Activated CD4-positive, alpha-beta T cell treated with anti-CD3 and anti-CD28 coated beads for 36 hours (primary cell): ENCODE data around the gene RPL10. TPM values are rescaled to one million over a fixed set of nuclear protein-coding genes. Genes with fewer than 3 reads are reported as not detected.

Experiments used
- ATAC-seq: fragments of 200-7000 bp; cut with Tn5 transposase; one replicate; pipeline ENCODE4 v1.10.0; 2021; ENCODE audit warnings: mild to moderate bottlenecking, moderate library complexity
- CTCF ChIA-PET: fragments of 350-600 bp; sonication (Branson Sonifier 250); formaldehyde crosslinking; loops from one replicate; lab custom pipeline; 2021; ENCODE audit warnings: antibody characterized with exemption; lab: Charles Lee
- POLR2A ChIA-PET: fragments of 350-600 bp; sonication (Branson Sonifier 250); formaldehyde crosslinking; loops from one replicate; lab custom pipeline; 2021; ENCODE audit warnings: antibody characterized with exemption, inconsistent platforms; lab: Charles Lee
- DNase-seq: peaks from one replicate; pipeline ENCODE4 v3.0.0-alpha.2; 2020
- H3K27ac Mint-ChIP-seq: one replicate; pipeline ENCODE4 v1.8.0; 2021; ENCODE audit warnings: mixed read lengths
- H3K27me3 Mint-ChIP-seq: one replicate; pipeline ENCODE4 v1.8.0; 2021; ENCODE audit warnings: mixed read lengths
- H3K36me3 Mint-ChIP-seq: one replicate; pipeline ENCODE4 v1.8.0; 2021; ENCODE audit warnings: low read depth, mixed read lengths
- H3K4me1 Mint-ChIP-seq: one replicate; pipeline ENCODE4 v1.8.0; 2021; ENCODE audit warnings: mixed read lengths
- H3K4me3 Mint-ChIP-seq: one replicate; pipeline ENCODE4 v1.8.0; 2021; ENCODE audit warnings: mild to moderate bottlenecking, moderate library complexity, mixed read lengths
- H3K9me3 Mint-ChIP-seq: one replicate; pipeline ENCODE4 v1.8.0; 2021; ENCODE audit warnings: low read depth, mixed read lengths
- intact Hi-C, 2 experiments: fragments of 100-400 bp; cut with DNase I in 1 of 2; cut with micrococcal nuclease in 1 of 2; formaldehyde crosslinking; loops; one replicate each; pipeline versions ENCODE4 v1.14.2 to v1.15.1; 2022 to 2024; cut with DNase I, micrococcal nuclease
- total RNA-seq, 2 experiments: library from RNA; stranded (reverse); gene quantifications; one replicate each; pipeline ENCODE4 v1.2.3, GENCODE V29; 2021

The RPL10 gene
- total RNA-seq, 2 experiments from 2014 or later, result 1,286 to 2,705 TPM

DNA sequence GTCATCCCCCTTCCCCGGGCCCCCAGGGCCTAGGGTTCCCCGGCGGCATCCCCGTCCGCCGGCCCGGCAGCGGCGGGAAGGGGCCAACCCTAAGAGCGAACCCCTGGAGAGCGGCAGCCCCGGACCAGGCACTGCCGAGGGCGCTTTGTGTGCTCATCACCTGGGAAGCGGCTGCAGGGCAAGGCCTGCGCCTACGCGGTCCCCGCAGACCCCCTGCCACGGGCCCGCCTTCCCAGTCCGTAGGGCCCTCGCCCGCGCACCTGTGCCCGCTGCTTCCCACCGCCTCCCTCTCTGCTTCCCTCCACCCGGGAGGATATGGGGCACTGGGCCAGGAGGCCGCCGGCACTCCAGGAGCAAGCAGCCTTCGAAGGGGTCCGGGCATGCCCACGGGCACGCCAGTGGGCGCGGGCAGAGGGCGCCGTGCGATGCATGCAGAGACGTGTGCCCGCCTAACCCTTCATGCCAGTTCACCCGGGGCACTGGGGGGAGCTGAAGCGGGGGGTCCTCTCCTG lies 26.3 kb upstream of the RPL10 start:
- CTCF ChIA-PET, result no interaction called here
- Mint-ChIP-seq H3K27me3 (no peaks in the 10 kb centered on the region), H3K4me3 (peak overlapping the region; percentile 86), H3K27ac (no peak overlapping the region), H3K9me3 (no peaks in the 10 kb centered on the region), H3K4me1 (peaks cover 26% of the 10 kb centered on the region), H3K36me3 (peaks cover 16% of the 10 kb centered on the region)
- DNase-seq (no peak), ATAC-seq (peak; percentile 0)
- POLR2A ChIA-PET, result no interaction called here
- intact Hi-C loops, result loop anchor here (1.0 to 10.0 kb wide), 10 partner anchors 7 to 647 kb away; partner anchors contain the start of genes ARHGAP4 (in 2 of the 2), ABCD1 (in 1 of the 2), BCAP31 (in 1 of the 2) and EMD (in 1 of the 2)

DNA sequence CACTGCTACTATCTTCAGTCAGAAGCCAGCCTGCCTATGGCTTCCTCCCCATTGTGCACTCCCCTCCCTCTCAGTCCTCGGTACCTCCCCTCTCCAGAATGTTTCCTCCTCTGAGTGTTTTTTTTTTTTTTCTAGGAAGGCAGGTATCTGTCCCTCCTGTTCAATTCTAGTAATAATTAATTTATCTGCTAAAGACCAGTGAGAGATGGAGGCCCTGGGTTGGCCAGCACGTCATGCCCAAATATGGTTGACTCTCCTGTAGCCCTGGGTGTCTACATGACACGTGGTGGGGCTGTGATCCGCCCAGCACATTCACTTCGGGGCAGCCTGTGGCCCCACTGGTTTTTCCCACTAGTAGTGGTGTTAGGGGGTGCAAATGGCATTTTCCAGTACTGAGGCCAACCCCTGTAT lies 25.6 kb upstream of the RPL10 start:
- ChIA-PET CTCF (interaction anchor here (0.7 to 1.3 kb wide), 4 partner anchors 9 to 698 kb away, joined by 3 to 4 read pairs (median 3); no protein-coding TSS in a partner anchor), POLR2A (interaction anchor here (0.7 kb wide), 1 partner anchor 10 kb away, joined by 4 read pairs; no protein-coding TSS in a partner anchor)
- Mint-ChIP-seq H3K27ac (peak overlapping the region; percentile 79), H3K36me3 (peaks cover 13% of the 10 kb centered on the region), H3K4me3 (peak overlapping the region; percentile 86), H3K4me1 (peaks cover 27% of the 10 kb centered on the region), H3K9me3 (no peaks in the 10 kb centered on the region), H3K27me3 (no peaks in the 10 kb centered on the region)
- intact Hi-C loops, result loop anchor here (5.0 to 10.0 kb wide), 5 partner anchors 45 to 648 kb away; partner anchors contain the start of genes ABCD1 (in 1 of the 2), ARHGAP4 (in 1 of the 2), BCAP31 (in 1 of the 2) and HCFC1 (in 1 of the 2)
- no peak for ATAC-seq
- peak; percentile 65 for DNase-seq

DNA sequence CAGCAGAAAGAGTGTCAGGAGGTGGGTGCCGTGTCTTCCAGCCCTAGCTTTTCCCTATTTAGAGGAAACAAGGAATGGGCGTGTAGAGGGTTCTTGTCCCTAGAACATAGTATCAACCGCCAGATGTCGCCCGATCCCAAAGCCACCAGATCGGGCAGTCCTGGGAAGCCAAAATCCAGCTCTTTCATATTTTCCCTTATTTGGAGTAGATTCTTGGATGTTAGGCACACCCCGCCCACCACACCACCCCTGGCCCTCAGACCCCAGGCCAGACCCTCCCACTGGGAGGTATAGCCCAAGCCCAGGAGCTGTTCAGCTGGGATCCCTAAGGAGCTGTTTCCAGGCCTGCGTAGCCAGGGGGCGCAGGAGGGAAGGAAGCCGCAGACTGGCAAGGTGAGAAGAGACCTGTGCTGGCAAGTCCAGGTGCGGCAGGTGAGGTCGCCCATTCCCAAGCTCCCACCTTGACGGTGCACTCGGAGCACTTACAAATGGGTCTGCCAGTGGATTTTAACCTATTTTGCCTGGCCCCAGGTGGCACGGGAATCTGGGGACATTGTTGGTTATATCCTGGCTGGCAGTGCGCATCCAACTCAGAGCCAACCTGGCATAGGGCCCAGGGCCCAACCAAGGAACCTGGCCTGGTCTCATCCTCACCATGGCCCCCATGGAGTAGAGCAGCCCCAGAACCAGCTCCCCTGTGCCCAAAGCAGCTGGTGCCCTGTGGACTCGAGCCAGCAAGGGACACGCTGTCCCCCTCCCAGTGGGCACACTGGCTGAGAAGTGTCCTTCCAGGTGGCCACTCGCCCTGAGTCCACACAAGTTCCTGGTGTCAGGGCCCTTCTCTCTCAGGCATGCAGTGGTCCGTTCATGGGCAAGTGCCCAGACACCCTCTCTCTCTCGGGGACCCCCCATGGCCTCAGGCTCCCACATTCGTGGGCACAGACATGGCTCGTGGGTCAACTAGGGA lies 24.6 kb upstream of the RPL10 start:
- Mint-ChIP-seq H3K36me3 (peaks cover 5% of the 10 kb centered on the region), H3K27ac (peak overlapping the region; percentile 37), H3K9me3 (no peaks in the 10 kb centered on the region), H3K4me3 (peak overlapping the region; percentile 86), H3K4me1 (peaks cover 22% of the 10 kb centered on the region), H3K27me3 (no peaks in the 10 kb centered on the region)
- intact Hi-C loops, result loop anchor here (5.0 to 10.0 kb wide), 5 partner anchors 46 to 649 kb away; partner anchors contain the start of genes ABCD1 (in 1 of the 2), ARHGAP4 (in 1 of the 2), BCAP31 (in 1 of the 2) and HCFC1 (in 1 of the 2)
- POLR2A ChIA-PET, result interaction anchor here (0.7 to 0.8 kb wide), 2 partner anchors 9 to 392 kb away, joined by 4 read pairs; no protein-coding TSS in a partner anchor
- ATAC-seq, result no peak
- DNase-seq, result peak; percentile 57
- CTCF ChIA-PET, result interaction anchor here (0.5 to 1.3 kb wide), 11 partner anchors 8 to 697 kb away, joined by 3 to 6 read pairs (median 3); partner anchors contain the start of genes HCFC1 and TAFAZZIN

DNA sequence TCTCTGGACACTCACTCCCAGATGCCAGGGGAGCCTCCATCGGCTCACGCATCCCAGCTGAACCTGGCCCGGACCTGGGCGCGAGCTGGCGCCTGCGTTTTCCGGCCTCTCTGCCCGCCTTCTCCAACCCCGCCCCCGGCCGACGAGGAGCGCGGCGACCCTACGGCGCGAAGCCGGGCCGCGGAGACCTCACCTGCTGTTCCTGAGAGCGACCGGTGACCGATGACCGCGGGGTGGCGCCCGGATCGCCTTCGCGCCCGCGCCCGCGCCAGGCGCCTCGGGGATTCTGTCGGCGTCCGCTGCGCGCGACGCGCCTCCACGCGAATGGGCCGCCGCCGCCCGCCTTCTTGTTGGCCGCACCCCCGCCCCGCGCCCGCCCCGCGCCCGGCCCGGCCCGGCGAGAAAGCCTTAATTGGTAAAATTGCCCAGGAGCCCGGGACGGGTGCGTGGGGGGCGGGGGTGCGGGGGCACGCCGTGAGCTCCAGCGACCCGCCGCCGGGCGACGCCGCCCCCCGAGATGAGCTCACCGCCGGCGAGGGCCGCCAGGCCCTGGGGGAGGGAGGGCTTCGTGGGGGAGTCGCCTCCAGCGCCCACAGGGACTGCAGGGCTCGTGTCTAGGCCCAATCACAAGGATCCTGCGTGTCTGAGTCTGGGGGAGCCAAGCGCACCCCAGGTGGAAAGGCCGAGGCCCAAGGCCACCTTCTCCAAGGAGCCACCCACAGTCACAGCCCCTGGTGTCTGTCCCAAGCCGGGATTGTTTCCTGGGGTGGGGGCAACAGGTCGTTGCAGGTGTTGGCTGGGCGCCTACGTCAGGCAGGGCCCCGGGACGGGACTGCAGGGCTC lies 23.6 kb upstream of the RPL10 start, which contains the start of gene FLNA:
Gene FLNA (minus strand): TSS at position 322 of the 843 bp plus-strand sequence. CDS start 3,389 bp downstream, outside the sequence.
- intact Hi-C loops, result loop anchor here (5.0 to 10.0 kb wide), 5 partner anchors 47 to 650 kb away; partner anchors contain the start of genes ABCD1 (in 1 of the 2), ARHGAP4 (in 1 of the 2), BCAP31 (in 1 of the 2) and HCFC1 (in 1 of the 2)
- H3K9me3 Mint-ChIP-seq, result no peaks in the 10 kb centered on the region
- CTCF ChIA-PET, result interaction anchor here (0.7 to 1.3 kb wide), 3 partner anchors 7 to 37 kb away, joined by 3 to 4 read pairs (median 3); partner anchors contain the start of gene TAFAZZIN
- ATAC-seq, result no peak
- peak within 1 kb of the TSS; percentile 37 for H3K27ac Mint-ChIP-seq
- peaks cover 5% of the 10 kb centered on the region for H3K36me3 Mint-ChIP-seq
- POLR2A ChIA-PET, result no interaction called here
- H3K4me3 Mint-ChIP-seq, result peak within 1 kb of the TSS; percentile 86
- peaks cover 22% of the 10 kb centered on the region for H3K4me1 Mint-ChIP-seq
- H3K27me3 Mint-ChIP-seq, result no peaks in the 10 kb centered on the region
- peak; percentile 46 for DNase-seq

DNA sequence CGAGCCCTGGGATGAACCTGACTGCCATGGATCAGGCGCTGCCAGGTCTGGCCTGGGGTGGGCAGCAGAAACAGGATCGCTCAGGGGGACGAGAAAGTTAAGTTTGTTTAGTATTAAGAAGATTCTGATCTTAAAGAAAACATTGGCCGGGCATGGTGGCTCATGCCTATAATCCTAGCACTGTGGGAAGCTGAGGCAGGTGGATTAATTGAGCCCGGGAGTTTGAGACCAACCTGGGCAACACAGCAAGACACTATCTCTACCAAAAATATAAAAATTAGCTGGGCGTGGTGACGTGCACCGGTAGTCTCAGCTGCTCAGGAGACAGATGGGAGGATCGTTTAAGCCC lies 23.0 kb upstream of the RPL10 start:
- peaks cover 4% of the 10 kb centered on the region for H3K36me3 Mint-ChIP-seq
- ATAC-seq (no peak), DNase-seq (no peak)
- intact Hi-C loops, result loop anchor here (10.0 kb wide), 4 partner anchors 360 to 650 kb away; partner anchors contain the start of genes ABCD1 (in 1 of the 2), ARHGAP4 (in 1 of the 2), BCAP31 (in 1 of the 2) and HCFC1 (in 1 of the 2)
- CTCF ChIA-PET, result no interaction called here
- POLR2A ChIA-PET, result no interaction called here
- H3K27me3 Mint-ChIP-seq, result no peaks in the 10 kb centered on the region
- H3K27ac Mint-ChIP-seq, result no peak overlapping the region
- H3K4me1 Mint-ChIP-seq, result peaks cover 24% of the 10 kb centered on the region
- H3K4me3 Mint-ChIP-seq, result peak overlapping the region; percentile 8
- H3K9me3 Mint-ChIP-seq, result no peaks in the 10 kb centered on the region

DNA sequence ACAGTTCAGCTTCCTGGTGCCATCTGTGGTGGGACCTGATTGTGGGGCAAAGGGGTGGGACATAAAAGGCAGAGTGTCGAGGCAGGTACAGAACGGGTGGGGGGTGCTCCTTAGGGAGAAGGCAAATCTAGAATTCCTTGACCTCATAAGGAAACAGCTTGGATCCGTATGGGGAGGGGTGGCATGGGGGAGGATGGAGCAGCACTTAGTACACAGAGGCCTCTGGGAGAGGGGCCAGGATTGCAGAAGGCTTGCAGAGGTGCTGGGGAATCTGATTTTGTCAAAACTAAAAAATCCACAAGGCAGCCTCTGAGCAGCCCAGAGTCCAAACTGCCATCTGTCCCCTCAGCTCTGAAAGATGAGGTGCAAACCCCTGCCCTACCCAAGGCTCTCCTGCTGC lies 21.4 kb upstream of the RPL10 start:
- no peaks in the 10 kb centered on the region for H3K27me3 Mint-ChIP-seq
- intact Hi-C loops, result loop anchor here (10.0 kb wide), 4 partner anchors 362 to 652 kb away; partner anchors contain the start of genes ABCD1 (in 1 of the 2), ARHGAP4 (in 1 of the 2), BCAP31 (in 1 of the 2) and HCFC1 (in 1 of the 2)
- ChIA-PET POLR2A (no interaction called here), CTCF (no interaction called here)
- no peaks in the 10 kb centered on the region for H3K9me3 Mint-ChIP-seq
- H3K36me3 Mint-ChIP-seq, result peaks cover 11% of the 10 kb centered on the region
- DNase-seq (no peak), ATAC-seq (no peak)
- peak overlapping the region; percentile 19 for H3K4me3 Mint-ChIP-seq
- peak overlapping the region; percentile 84 for H3K27ac Mint-ChIP-seq
- H3K4me1 Mint-ChIP-seq, result peaks cover 31% of the 10 kb centered on the region

DNA sequence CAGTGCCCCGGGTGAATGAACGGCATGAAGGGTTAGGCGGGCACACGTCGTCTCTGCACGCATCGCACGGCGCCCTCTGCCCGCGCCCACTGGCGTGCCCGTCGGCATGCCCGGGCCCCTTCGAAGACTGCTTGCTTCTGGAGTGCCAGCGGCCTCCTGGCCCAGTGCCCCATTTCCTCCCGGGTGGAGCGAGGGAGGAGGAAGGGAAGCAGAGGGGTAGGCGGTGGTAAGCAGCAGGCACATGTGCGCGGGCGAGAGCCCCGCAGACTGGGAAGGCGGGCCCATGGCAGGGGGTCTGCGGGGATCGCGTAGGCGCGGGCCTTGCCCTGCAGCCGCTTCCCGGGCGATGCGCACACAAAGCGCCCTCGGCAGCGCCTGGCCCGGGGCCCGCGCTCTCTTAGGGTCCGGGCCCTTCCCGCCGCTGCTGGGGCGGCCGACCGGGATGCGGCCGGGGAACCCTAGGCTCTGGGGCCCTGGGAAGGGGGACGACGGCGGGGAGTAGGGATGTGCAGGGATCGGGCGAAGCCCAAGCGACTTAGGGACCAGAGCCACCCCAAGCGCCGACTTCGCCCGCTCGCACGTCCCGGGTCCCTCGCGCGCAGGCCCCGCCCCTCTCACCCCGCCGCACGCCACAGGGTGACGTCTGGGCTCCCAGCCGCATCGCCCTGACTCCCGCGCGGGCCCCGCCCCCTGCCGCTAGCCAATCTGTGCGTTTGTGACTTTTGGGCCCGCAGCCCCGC lies 19.9 kb upstream of the RPL10 start:
- DNase-seq (peak; percentile 52), ATAC-seq (peak; percentile 1)
- no peaks in the 10 kb centered on the region for H3K27me3 Mint-ChIP-seq
- ChIA-PET POLR2A (interaction anchor here (1.0 to 1.1 kb wide), 2 partner anchors 19 to 410 kb away, joined by 3 to 4 read pairs; no protein-coding TSS in a partner anchor), CTCF (no interaction called here)
- H3K4me1 Mint-ChIP-seq, result peaks cover 25% of the 10 kb centered on the region
- peak overlapping the region; percentile 85 for H3K27ac Mint-ChIP-seq
- H3K36me3 Mint-ChIP-seq, result peaks cover 11% of the 10 kb centered on the region
- intact Hi-C loops, result loop anchor here (10.0 kb wide), 4 partner anchors 363 to 653 kb away; partner anchors contain the start of genes ABCD1 (in 1 of the 2), ARHGAP4 (in 1 of the 2), BCAP31 (in 1 of the 2) and HCFC1 (in 1 of the 2)
- H3K9me3 Mint-ChIP-seq, result no peaks in the 10 kb centered on the region
- peak overlapping the region; percentile 66 for H3K4me3 Mint-ChIP-seq

DNA sequence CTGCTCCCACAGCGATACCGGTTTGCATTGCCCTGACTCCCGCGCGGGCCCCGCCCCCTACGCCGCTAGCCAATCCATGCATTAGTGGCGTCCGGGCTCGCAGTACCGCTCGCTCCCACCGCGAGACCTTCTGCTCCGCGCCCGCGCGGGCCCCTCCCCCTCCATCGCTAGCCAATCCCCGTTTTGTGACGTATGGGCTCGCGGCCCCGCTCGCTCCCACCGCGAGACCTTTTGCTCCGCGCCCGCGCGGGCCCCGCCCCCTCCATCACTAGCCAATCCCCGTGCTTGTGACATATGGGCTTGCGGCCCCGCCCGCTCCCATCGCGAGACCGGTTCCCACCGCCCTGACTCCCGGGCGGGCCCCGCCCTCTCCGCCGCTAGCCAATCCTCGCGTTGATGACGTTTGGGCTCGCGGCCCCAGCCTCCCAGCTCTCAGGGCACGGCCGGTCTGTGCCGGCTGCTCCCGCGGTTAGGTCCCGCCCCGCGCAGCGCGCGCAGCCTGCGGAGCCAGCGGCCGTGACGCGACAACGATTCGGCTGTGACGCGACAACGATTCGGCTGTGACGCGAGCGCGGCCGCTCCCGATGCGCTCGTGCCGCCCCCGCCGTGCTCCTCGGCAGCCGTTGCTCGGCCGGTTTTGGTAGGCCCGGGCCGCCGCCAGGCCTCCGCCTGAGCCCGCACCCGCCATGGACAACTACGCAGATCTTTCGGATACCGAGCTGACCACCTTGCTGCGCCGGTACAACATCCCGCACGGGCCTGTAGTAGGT lies 19.2 kb upstream of the RPL10 start, which contains the start of gene EMD:
Gene EMD (plus strand): TSS at position 497 of the 770 bp plus-strand sequence. CDS start 190 bp downstream, at position 687.
- ChIA-PET CTCF (no interaction called here), POLR2A (interaction anchor here (1.0 to 1.1 kb wide), 2 partner anchors 19 to 411 kb away, joined by 3 to 4 read pairs; no protein-coding TSS in a partner anchor)
- DNase-seq (peak; percentile 98), ATAC-seq (peak; percentile 88)
- peaks cover 23% of the 10 kb centered on the region for H3K4me1 Mint-ChIP-seq
- no peaks in the 10 kb centered on the region for H3K27me3 Mint-ChIP-seq
- no peaks in the 10 kb centered on the region for H3K9me3 Mint-ChIP-seq
- H3K36me3 Mint-ChIP-seq, result peaks cover 11% of the 10 kb centered on the region
- H3K27ac Mint-ChIP-seq, result peak within 1 kb of the TSS; percentile 91
- peak within 1 kb of the TSS; percentile 84 for H3K4me3 Mint-ChIP-seq
- intact Hi-C loops, result loop anchor here (1.0 to 10.0 kb wide), 9 partner anchors 8 to 654 kb away; partner anchors contain the start of genes TMEM187 (in 2 of the 2), ABCD1 (in 1 of the 2), ARHGAP4 (in 1 of the 2) and BCAP31 (in 1 of the 2)

DNA sequence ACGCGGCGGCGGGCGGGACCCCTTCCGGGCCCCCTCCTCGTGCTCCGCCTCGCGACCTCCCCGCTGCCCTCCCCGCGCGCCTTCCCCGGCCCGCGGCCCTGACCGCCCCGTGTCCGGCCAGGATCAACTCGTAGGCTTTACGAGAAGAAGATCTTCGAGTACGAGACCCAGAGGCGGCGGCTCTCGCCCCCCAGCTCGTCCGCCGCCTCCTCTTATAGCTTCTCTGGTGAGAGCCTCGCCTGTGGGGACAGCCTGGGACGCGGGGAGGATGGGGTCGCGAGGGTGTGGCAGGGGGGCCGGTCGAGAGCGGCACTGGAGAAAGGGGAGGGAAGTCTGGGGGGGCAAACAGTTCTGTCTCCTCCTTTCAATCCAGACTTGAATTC lies 18.6 kb upstream of the RPL10 start:
- no peak for DNase-seq
- intact Hi-C loops, result loop anchor here (1.0 to 10.0 kb wide), 9 partner anchors 8 to 655 kb away; partner anchors contain the start of genes TMEM187 (in 2 of the 2), ABCD1 (in 1 of the 2), ARHGAP4 (in 1 of the 2) and BCAP31 (in 1 of the 2)

More for the DNA sequence above, 18.6 kb upstream of the RPL10 start:
- ATAC-seq, result no peak
- H3K9me3 Mint-ChIP-seq, result no peaks in the 10 kb centered on the region
- peak overlapping the region; percentile 91 for H3K27ac Mint-ChIP-seq
- H3K4me1 Mint-ChIP-seq, result peaks cover 23% of the 10 kb centered on the region
- H3K4me3 Mint-ChIP-seq, result peak overlapping the region; percentile 84
- POLR2A ChIA-PET, result interaction anchor here (1.0 to 1.1 kb wide), 2 partner anchors 18 to 412 kb away, joined by 3 to 4 read pairs; no protein-coding TSS in a partner anchor
- H3K36me3 Mint-ChIP-seq, result peaks cover 11% of the 10 kb centered on the region
- CTCF ChIA-PET, result no interaction called here
- no peaks in the 10 kb centered on the region for H3K27me3 Mint-ChIP-seq
